ENCODE data around the gene NINJ2. TPM values are rescaled to one million over a fixed set of nuclear protein-coding genes. Genes with fewer than 3 reads are reported as not detected.

The NINJ2 gene
- total and polyA plus RNA-seq, 10 of the 15 experiments (the other 5 are each of a cell fraction or from before 2014, with no cell fraction given): 8.9 to 51.6 (median 21.3) TPM

DNA sequence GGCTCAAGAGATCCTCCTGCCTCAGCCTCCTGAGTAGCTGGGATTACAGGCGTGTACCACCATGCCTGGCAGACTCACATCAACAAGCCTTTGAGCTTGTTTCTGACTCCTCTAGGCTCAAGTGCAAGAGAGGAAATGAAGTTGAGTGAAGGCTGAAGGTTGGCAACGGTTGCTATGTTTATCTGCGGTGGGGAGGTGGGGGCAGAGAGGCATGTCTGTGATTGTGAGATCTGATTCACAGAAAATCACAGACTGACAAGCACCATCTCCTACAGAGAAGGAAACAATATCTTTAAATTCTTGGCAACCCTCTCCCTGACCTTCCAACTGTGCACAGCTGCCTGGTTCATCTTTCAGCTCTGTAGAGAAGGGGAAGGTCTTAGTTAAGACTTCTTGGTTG is 22.1 kb upstream of the NINJ2 start:
- intact Hi-C loops (cut with micrococcal nuclease; ENCODE audit: unreplicated experiment) (no loop called here), in situ Hi-C loops (cut with MboI) (no loop called here)
- Histone ChIP-seq H3K9me3 (replicated peaks; ENCODE audit: control insufficient read depth, insufficient read depth, low read length) (no peaks in the 10 kb centered on the region), H3K36me3 (ENCODE audit: control insufficient read depth in 2 of 2, insufficient read depth in 2 of 2, low read length in 1 of 2) (no peaks in the 10 kb centered on the region), H3K4me3 (peak overlapping the region; percentile 37; the same call in 1 of the 2 replicates), H3K27ac (ENCODE audit: control insufficient read depth, insufficient read depth) (peak overlapping the region; percentile 73), H3K4me2 (ENCODE audit: control insufficient read depth, insufficient read depth) (peak overlapping the region; percentile 83), H3K4me1 (ENCODE audit: control insufficient read depth, insufficient read depth, low read length) (peaks cover 39% of the 10 kb centered on the region), H3K27me3 (replicated peaks in 1 of 2; ENCODE audit: control insufficient read depth in 2 of 2, insufficient read depth in 2 of 2, low read length in 1 of 2) (no peaks in the 10 kb centered on the region), H3K9ac (ENCODE audit: control insufficient read depth, insufficient read depth, low read length) (peak overlapping the region; percentile 48), H2AFZ (ENCODE audit: control insufficient read depth, low read depth, low read length) (peak overlapping the region; percentile 78), H3K79me2 (ENCODE audit: control insufficient read depth, insufficient read depth, low read length) (no peaks in the 10 kb centered on the region), H4K20me1 (ENCODE audit: control insufficient read depth, insufficient read depth) (no peaks in the 10 kb centered on the region)
- 0% methylated on average over 3 of the region's 3 CpGs for WGBS (ENCODE audit: insufficient coverage, insufficient replicate concordance, low lambda C conversion rate, missing lambda C conversion rate)
- FAIRE-seq (peak; percentile 59), ATAC-seq (peak; percentile 84), DNase-seq (ENCODE audit: low read depth, low spot score) (peak; percentile 88)
- CTCF ChIA-PET: interaction anchor here (0.6 to 6.1 kb wide), 11 partner anchors 9 to 408 kb away, joined by 3 to 38 read pairs (median 4); partner anchors contain the start of genes NINJ2 and WNK1
- SMC1A ChIA-PET (ENCODE audit: uncharacterized antibody, unreplicated experiment): interaction anchor here (0.7 to 6.9 kb wide), 23 partner anchors 9 to 116 kb away, joined by 3 to 76 read pairs (median 5); partner anchors contain the start of genes NINJ2 and WNK1
- no TSS peak for BruUV-seq (replicated peaks)
- RAD21 ChIA-PET (ENCODE audit: unreplicated experiment): interaction anchor here (0.9 to 5.2 kb wide), 22 partner anchors 9 to 407 kb away, joined by 3 to 75 read pairs (median 4); partner anchors contain the start of genes RAD52 and WNK1
- POLR2A ChIA-PET: interaction anchor here (0.5 to 4.8 kb wide), 19 partner anchors 9 to 127 kb away, joined by 3 to 55 read pairs (median 5); partner anchors contain the start of gene WNK1
- no peak for TF ChIP-seq NR2C2 (IDR thresholded peaks at IDR 0.05; ENCODE audit: borderline replicate concordance, control insufficient read depth, insufficient read length, low read depth)
- TF ChIP-seq, protein P1, sequence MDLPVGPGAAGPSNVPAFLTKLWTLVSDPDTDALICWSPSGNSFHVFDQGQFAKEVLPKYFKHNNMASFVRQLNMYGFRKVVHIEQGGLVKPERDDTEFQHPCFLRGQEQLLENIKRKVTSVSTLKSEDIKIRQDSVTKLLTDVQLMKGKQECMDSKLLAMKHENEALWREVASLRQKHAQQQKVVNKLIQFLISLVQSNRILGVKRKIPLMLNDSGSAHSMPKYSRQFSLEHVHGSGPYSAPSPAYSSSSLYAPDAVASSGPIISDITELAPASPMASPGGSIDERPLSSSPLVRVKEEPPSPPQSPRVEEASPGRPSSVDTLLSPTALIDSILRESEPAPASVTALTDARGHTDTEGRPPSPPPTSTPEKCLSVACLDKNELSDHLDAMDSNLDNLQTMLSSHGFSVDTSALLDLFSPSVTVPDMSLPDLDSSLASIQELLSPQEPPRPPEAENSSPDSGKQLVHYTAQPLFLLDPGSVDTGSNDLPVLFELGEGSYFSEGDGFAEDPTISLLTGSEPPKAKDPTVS (IDR thresholded peaks at IDR 0.05; ENCODE audit: low read depth, low read length): no peak
- TF ChIP-seq BCL11A (IDR thresholded peaks at IDR 0.05; ENCODE audit: low read depth, low read length): no peak
- TF ChIP-seq TAF1 (IDR thresholded peaks at IDR 0.05; ENCODE audit: borderline replicate concordance, low read depth, low read length): no peak
- no peak for TF ChIP-seq ESRRA (IDR thresholded peaks at IDR 0.05; ENCODE audit: low read length)
- TF ChIP-seq SMARCA5 (IDR thresholded peaks at IDR 0.05): peak; percentile 44; the same call in 1 of the 2 replicates
- TF ChIP-seq MEF2A (IDR thresholded peaks at IDR 0.05; ENCODE audit: insufficient read depth, low read depth, low read length): no peak
- TF ChIP-seq, protein P2, sequence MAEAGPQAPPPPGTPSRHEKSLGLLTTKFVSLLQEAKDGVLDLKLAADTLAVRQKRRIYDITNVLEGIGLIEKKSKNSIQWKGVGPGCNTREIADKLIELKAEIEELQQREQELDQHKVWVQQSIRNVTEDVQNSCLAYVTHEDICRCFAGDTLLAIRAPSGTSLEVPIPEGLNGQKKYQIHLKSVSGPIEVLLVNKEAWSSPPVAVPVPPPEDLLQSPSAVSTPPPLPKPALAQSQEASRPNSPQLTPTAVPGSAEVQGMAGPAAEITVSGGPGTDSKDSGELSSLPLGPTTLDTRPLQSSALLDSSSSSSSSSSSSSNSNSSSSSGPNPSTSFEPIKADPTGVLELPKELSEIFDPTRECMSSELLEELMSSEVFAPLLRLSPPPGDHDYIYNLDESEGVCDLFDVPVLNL (IDR thresholded peaks at IDR 0.05; ENCODE audit: low read depth, low read length): no peak
- no peak for TF ChIP-seq RAD21 (IDR thresholded peaks at IDR 0.05; ENCODE audit: insufficient read depth, low read depth, low read length)
- TF ChIP-seq SREBF1 (IDR thresholded peaks at IDR 0.05; ENCODE audit: low read length): no peak
- no peak for TF ChIP-seq FOXK2 (IDR thresholded peaks at IDR 0.05)
- TF ChIP-seq MXI1 (IDR thresholded peaks at IDR 0.05; ENCODE audit: low read depth, low read length): peak; percentile 52; the same call in 1 of the 2 replicates
- TF ChIP-seq, protein P3, sequence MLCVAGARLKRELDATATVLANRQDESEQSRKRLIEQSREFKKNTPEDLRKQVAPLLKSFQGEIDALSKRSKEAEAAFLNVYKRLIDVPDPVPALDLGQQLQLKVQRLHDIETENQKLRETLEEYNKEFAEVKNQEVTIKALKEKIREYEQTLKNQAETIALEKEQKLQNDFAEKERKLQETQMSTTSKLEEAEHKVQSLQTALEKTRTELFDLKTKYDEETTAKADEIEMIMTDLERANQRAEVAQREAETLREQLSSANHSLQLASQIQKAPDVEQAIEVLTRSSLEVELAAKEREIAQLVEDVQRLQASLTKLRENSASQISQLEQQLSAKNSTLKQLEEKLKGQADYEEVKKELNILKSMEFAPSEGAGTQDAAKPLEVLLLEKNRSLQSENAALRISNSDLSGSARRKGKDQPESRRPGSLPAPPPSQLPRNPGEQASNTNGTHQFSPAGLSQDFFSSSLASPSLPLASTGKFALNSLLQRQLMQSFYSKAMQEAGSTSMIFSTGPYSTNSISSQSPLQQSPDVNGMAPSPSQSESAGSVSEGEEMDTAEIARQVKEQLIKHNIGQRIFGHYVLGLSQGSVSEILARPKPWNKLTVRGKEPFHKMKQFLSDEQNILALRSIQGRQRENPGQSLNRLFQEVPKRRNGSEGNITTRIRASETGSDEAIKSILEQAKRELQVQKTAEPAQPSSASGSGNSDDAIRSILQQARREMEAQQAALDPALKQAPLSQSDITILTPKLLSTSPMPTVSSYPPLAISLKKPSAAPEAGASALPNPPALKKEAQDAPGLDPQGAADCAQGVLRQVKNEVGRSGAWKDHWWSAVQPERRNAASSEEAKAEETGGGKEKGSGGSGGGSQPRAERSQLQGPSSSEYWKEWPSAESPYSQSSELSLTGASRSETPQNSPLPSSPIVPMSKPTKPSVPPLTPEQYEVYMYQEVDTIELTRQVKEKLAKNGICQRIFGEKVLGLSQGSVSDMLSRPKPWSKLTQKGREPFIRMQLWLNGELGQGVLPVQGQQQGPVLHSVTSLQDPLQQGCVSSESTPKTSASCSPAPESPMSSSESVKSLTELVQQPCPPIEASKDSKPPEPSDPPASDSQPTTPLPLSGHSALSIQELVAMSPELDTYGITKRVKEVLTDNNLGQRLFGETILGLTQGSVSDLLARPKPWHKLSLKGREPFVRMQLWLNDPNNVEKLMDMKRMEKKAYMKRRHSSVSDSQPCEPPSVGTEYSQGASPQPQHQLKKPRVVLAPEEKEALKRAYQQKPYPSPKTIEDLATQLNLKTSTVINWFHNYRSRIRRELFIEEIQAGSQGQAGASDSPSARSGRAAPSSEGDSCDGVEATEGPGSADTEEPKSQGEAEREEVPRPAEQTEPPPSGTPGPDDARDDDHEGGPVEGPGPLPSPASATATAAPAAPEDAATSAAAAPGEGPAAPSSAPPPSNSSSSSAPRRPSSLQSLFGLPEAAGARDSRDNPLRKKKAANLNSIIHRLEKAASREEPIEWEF (IDR thresholded peaks at IDR 0.05; ENCODE audit: insufficient replicate concordance, low read depth, low read length): no peak

Measured in GM12878 (cell line).